HFFc6 (cell line): Measurements from ENCODE around the gene NAV2. TPM values are rescaled to one million over a fixed set of nuclear protein-coding genes. Genes with fewer than 3 reads are reported as not detected.
A peak's percentile ranks its signal among the peaks of the same experiment; 100 is the strongest.

Experiments
- DNase-seq: peaks from one replicate; pipeline ENCODE4 v3.0.0-alpha.2; 2018
- H3K27ac Mint-ChIP-seq: 2 replicates; pipeline ENCODE4 v1.8.0; 2020; ENCODE audit warnings: mild to moderate bottlenecking, mixed read lengths
- H3K27me3 Mint-ChIP-seq: 2 replicates; pipeline ENCODE4 v1.8.0; 2021; ENCODE audit warnings: mild to moderate bottlenecking, moderate library complexity, mixed read lengths; ENCODE audit not compliant: insufficient read depth
- H3K36me3 Mint-ChIP-seq: 2 replicates; pipeline ENCODE4 v1.8.0; 2021; ENCODE audit warnings: low read depth, mixed read lengths
- H3K4me1 Mint-ChIP-seq: 2 replicates; pipeline ENCODE4 v1.8.0; 2020; ENCODE audit warnings: low read depth, mixed read lengths
- H3K4me3 Mint-ChIP-seq: 2 replicates; pipeline ENCODE4 v1.8.0; 2020; ENCODE audit warnings: mild to moderate bottlenecking, moderate library complexity, mixed read lengths
- H3K9me3 Mint-ChIP-seq: 2 replicates; pipeline ENCODE4 v1.8.0; 2020; ENCODE audit warnings: mild to moderate bottlenecking, mixed read lengths
- total RNA-seq, 6 experiments: library from RNA; stranded (reverse); fragmentation: NEBNext Ultra II Directional; extraction: Animal tissue kit (Norgen Biotek cat#: 25700); gene quantifications; 2 replicates in 1 of 6; 3 replicates in 5 of 6; pipeline ENCODE4 v1.2.3, GENCODE V29; 2021
- TF ChIP-seq, protein P1 (sequence below): fragments of 200-600 bp; sonication (generic); IDR thresholded peaks from 2 replicates; pipeline ENCODE4 v1.5.0; 2021; ENCODE audit warnings: antibody characterized with exemption, mild to moderate bottlenecking

The NAV2 gene
- total RNA-seq, 6 experiments from 2014 or later, result 12.4 to 34.9 (median 31.8) TPM

DNA sequence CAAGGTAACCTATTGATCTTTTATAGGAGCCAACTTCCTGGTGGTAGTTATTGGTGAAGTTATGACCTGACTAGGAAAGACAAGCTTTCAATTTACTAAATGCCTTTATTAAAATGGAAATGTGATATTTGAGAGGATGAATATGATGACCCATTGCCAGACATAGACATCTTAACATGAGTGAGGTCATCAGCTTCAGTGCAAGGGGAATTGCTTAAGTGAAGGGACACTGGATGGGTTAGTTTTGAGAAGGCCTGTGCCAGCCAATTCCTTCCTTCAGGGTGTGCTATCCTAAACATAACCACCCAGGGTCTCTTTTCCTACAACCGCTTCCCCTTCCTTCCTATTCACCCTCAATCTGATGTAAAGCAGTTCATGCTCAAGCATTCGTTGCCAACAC, 21.5 kb downstream of the NAV2 start:
- no peak for DNase-seq
- TF ChIP-seq, protein P1, sequence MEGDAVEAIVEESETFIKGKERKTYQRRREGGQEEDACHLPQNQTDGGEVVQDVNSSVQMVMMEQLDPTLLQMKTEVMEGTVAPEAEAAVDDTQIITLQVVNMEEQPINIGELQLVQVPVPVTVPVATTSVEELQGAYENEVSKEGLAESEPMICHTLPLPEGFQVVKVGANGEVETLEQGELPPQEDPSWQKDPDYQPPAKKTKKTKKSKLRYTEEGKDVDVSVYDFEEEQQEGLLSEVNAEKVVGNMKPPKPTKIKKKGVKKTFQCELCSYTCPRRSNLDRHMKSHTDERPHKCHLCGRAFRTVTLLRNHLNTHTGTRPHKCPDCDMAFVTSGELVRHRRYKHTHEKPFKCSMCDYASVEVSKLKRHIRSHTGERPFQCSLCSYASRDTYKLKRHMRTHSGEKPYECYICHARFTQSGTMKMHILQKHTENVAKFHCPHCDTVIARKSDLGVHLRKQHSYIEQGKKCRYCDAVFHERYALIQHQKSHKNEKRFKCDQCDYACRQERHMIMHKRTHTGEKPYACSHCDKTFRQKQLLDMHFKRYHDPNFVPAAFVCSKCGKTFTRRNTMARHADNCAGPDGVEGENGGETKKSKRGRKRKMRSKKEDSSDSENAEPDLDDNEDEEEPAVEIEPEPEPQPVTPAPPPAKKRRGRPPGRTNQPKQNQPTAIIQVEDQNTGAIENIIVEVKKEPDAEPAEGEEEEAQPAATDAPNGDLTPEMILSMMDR, result no peak
- H3K27me3 Mint-ChIP-seq, result peaks cover 2% of the 10 kb centered on the region
- no peak overlapping the region for H3K27ac Mint-ChIP-seq
- peaks cover 46% of the 10 kb centered on the region for H3K4me1 Mint-ChIP-seq
- H3K9me3 Mint-ChIP-seq, result no peaks in the 10 kb centered on the region
- H3K36me3 Mint-ChIP-seq, result peaks cover 4% of the 10 kb centered on the region; the same call in 1 of the 2 replicates
- no peak overlapping the region for H3K4me3 Mint-ChIP-seq

DNA sequence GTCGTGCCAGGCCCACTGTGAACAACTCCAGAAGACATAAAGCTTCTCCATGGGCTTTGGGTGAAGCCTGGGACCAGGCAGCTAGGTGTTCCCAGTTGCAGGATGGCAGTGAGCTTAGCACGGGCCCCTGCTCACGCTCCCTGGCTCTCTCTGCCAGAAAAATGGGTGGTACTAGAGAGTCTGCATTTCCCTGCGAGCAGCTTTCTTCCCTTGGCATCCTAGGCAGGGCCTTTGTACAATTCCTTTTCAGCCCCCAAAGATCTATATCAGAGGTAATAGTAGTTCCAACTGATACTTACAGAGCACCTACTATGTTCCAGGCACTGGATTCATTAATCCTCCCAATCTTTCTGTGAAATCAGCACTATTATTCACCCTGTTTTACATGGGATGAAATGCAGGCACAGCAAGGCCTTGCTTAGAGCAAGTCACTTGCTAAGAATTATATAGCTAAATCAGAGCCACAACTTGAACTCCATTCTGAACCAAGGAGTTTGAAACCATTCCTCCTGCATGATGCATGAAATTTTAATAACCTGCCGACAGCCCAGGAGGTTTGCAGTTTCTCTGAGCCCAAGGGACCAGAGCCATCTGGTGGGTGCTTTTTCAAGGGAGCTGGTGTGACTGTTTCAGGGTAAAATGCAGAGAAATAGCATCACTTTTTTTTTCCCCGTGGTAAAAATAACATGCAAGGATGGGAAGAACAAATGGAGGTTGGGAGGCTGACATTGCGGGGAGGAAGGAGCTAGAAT, 22.7 kb downstream of the NAV2 start:
- DNase-seq, result peak; percentile 88
- H3K4me1 Mint-ChIP-seq, result peaks cover 57% of the 10 kb centered on the region
- no peak overlapping the region for H3K4me3 Mint-ChIP-seq
- TF ChIP-seq, protein P1, result peak; percentile 78
- peaks cover 2% of the 10 kb centered on the region for H3K27me3 Mint-ChIP-seq
- peak overlapping the region; percentile 53 for H3K27ac Mint-ChIP-seq
- peaks cover 4% of the 10 kb centered on the region; the same call in 1 of the 2 replicates for H3K36me3 Mint-ChIP-seq
- no peaks in the 10 kb centered on the region for H3K9me3 Mint-ChIP-seq

DNA sequence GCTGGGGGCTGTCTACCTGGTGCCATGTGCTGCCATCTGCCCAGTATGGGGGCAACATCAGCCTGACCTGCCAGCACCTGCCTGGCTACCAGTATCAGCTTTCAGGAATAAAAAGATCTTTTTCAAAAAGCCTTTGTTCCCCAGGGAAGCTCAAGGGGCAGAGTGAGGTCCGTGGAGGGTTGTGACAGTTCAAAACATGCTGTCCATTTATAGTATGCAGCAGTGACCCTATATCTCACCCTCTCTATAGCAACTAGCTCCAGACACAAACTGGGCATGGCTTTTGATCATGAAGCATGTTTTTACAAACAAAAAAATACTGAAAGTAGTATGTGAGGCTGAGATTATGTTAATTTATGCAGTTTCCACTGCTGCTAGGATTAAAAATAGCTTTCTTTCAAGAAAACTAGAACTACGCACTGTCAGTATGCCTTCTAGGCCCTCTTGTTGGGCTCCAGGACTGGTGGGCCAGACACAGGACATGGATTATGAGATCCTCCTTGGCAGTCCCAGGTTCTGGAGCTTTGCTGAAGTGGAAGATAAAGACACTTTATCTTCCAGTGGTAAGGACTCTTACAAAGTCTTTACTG, 23.4 kb downstream of the NAV2 start:
- no peak for DNase-seq
- Mint-ChIP-seq H3K4me3 (no peak overlapping the region), H3K27ac (peak overlapping the region; percentile 53; the same call in 1 of the 2 replicates), H3K9me3 (no peaks in the 10 kb centered on the region), H3K4me1 (peaks cover 57% of the 10 kb centered on the region), H3K36me3 (peaks cover 4% of the 10 kb centered on the region; the same call in 1 of the 2 replicates), H3K27me3 (peaks cover 2% of the 10 kb centered on the region)
- TF ChIP-seq, protein P1, result peak; percentile 33; the same call in 1 of the 2 replicates

DNA sequence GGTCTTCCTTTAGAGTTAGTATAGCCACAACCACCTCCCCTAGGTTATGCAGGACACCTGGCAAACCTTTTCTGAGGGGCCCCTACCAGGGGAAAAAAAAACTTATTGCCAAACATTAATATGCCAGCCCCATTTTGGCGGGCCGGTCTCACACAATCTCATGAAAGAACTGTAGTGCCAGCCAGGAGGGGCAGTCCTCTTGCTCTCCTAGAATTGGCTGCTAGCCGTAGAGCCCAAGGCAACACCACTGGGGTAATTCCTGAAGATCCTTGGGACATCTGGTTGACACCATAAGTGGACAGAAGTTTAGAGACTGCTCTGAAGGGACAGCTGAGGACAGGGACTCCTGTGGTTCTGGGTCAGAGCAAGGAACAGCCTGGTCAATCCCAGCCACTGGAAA, 24.2 kb downstream of the NAV2 start:
- no peak overlapping the region for H3K4me3 Mint-ChIP-seq
- DNase-seq, result no peak
- H3K27ac Mint-ChIP-seq, result no peak overlapping the region
- peaks cover 57% of the 10 kb centered on the region for H3K4me1 Mint-ChIP-seq
- peaks cover 4% of the 10 kb centered on the region; the same call in 1 of the 2 replicates for H3K36me3 Mint-ChIP-seq
- TF ChIP-seq, protein P1, result no peak
- peaks cover 2% of the 10 kb centered on the region for H3K27me3 Mint-ChIP-seq
- no peaks in the 10 kb centered on the region for H3K9me3 Mint-ChIP-seq

DNA sequence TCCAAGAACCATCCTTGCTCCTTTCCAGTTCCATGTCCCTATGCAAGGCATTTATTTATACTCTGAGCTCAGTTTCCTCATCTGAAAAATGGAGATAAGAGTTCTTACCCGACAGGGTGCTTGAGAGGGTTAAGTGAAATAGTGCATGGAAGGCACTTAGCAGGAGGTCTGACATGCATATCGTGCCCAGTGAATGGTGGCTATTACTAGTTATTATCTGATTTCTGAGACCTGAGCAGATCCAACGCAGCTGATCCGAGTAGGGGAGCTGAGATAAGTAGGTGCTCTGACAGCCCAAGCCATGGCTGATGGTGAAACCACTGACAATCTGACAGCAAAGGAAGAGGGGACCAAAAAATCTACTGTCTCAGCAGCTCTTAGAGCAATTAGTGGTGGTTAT, 24.9 kb downstream of the NAV2 start:
- H3K27me3 Mint-ChIP-seq, result peaks cover 2% of the 10 kb centered on the region
- no peak overlapping the region for H3K4me3 Mint-ChIP-seq
- no peaks in the 10 kb centered on the region for H3K9me3 Mint-ChIP-seq
- peaks cover 4% of the 10 kb centered on the region; the same call in 1 of the 2 replicates for H3K36me3 Mint-ChIP-seq
- TF ChIP-seq, protein P1, result no peak
- H3K27ac Mint-ChIP-seq, result peak overlapping the region; percentile 18
- no peak for DNase-seq
- peaks cover 64% of the 10 kb centered on the region for H3K4me1 Mint-ChIP-seq
